ENCODE data around the gene DNASE1. TPM values are rescaled to one million over a fixed set of nuclear protein-coding genes. Genes with fewer than 3 reads are reported as not detected.

Gene DNASE1
- total and polyA plus RNA-seq, 12 donors: 3.1 to 35.1 (median 10.9) TPM

DNA sequence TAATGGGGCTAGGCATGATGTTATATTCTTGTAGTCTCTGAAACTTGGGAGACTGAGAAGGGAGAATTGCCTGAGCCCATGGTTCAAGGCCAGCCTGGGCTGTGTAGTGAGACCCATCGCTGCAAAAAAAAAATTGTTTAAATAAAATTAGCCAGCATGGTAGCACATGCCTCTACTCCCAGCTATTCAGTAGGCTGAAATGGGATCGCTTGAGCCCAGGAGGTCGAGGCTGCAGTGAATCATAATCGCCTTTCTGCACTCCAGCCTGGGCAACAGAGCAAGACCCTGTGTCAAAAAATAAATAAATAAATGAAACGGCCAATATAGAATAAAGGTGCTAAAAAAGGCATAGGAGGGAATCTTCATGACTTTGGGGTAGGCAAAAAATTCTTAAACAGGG, 29.2 kb upstream of the DNASE1 start:
- TF ChIP-seq, protein P1, sequence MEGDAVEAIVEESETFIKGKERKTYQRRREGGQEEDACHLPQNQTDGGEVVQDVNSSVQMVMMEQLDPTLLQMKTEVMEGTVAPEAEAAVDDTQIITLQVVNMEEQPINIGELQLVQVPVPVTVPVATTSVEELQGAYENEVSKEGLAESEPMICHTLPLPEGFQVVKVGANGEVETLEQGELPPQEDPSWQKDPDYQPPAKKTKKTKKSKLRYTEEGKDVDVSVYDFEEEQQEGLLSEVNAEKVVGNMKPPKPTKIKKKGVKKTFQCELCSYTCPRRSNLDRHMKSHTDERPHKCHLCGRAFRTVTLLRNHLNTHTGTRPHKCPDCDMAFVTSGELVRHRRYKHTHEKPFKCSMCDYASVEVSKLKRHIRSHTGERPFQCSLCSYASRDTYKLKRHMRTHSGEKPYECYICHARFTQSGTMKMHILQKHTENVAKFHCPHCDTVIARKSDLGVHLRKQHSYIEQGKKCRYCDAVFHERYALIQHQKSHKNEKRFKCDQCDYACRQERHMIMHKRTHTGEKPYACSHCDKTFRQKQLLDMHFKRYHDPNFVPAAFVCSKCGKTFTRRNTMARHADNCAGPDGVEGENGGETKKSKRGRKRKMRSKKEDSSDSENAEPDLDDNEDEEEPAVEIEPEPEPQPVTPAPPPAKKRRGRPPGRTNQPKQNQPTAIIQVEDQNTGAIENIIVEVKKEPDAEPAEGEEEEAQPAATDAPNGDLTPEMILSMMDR (IDR thresholded peaks at IDR 0.05): no peak
- no peak for TF ChIP-seq POLR2A (IDR thresholded peaks at IDR 0.05)
- no peak for DNase-seq
- 89 to 91% (median 89%) methylated on average over 5 of the region's 5 CpGs for WGBS, 4 donors
- H3K27me3 ChIP-seq: no peaks in the 10 kb centered on the region
- H3K4me3 ChIP-seq: no peak overlapping the region
- peaks cover 6 to 8% of the 10 kb centered on the region in 2 donors for H3K4me1 ChIP-seq (replicated peaks in 1 of 2)
- no peak overlapping the region for H3K27ac ChIP-seq
- H3K36me3 ChIP-seq (replicated peaks in 1 of 2): no peaks in the 10 kb centered on the region
- intact Hi-C loops (cut with DNase I): no loop called here
- H3K9me3 ChIP-seq (replicated peaks in 1 of 3): no peaks in the 10 kb centered on the region

DNA sequence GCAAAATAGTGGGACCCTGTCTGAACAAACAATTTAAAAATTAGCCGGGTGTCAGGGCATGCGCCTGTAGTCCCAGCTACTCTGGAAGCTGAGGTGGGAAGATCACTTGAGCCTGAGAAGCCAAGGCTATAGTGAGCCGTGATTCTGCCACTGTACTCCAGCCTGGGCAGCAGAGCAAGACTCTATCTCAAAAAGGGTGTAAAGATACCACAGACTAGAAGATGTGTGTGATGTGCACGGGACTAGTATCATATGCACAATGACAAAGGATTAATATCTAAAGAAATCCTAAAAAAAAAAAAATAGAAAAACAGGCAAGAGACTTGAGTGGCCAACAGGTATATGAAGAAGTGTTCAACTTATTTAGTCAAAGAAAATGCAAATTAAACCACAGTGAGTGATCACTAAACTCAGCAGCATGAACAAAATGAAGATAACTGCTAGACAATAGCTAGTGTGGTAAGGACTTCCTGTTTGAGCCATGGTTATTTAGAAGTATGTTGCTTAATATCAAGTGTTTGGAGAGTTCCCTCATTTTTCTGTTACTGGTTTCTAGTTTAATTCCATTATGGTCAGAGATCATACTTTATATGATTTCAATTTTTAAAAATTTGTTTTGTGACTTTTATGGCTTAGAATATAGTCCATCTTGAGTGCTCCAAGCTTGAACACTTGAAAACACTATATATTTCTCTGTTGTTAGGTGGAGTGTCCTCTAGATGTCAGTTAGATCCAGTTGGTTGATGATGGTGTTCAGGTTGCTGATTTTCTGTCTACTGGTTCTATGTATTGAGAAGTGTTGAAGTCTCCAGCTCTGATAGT, 28.4 kb upstream of the DNASE1 start:
- H3K36me3 ChIP-seq (replicated peaks in 1 of 2): no peaks in the 10 kb centered on the region
- H3K27me3 ChIP-seq: no peaks in the 10 kb centered on the region
- peak in 1 of 7 donors; percentile 43 for DNase-seq
- H3K4me1 ChIP-seq (replicated peaks in 1 of 2): peaks cover 6 to 8% of the 10 kb centered on the region in 2 donors
- intact Hi-C loops (cut with DNase I): no loop called here
- H3K9me3 ChIP-seq (replicated peaks in 1 of 3): no peaks in the 10 kb centered on the region
- no peak overlapping the region for H3K4me3 ChIP-seq
- TF ChIP-seq, protein P1 (IDR thresholded peaks at IDR 0.05): no peak
- TF ChIP-seq POLR2A (IDR thresholded peaks at IDR 0.05): no peak
- H3K27ac ChIP-seq: no peak overlapping the region
- WGBS, 4 donors: 86 to 89% (median 86%) methylated on average over 4 of the region's 4 CpGs

DNA sequence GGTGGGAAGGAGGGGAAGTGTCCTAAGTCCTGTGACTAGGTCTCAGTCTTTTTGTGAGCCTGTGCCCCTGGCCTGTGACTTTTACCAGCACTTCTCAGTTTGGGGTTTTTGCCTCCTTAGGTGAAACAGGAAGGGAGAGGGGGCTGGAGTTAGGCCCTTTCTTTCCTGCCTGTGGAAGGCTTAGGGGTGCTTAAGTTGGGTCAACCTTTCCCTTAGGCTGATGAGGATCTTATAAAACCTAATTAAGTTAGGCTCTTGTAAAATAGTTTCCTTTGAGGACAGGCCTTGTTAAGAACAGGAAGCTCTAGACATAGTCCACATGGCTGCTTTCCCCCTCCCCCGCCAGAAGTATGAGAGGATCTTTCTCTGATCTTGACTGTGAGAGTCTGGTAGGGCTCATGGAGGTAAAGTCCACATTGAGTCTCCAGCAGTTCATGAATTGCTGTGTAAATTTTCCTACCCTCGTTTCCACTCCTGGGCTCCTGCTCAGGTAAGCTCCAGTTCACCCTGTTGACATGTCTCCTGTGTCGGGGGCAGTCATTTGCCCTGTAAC, 17.0 kb upstream of the DNASE1 start:
- DNase-seq: peak in 1 of 7 donors; percentile 46
- no peak for TF ChIP-seq POLR2A (IDR thresholded peaks at IDR 0.05)
- TF ChIP-seq, protein P1 (IDR thresholded peaks at IDR 0.05): no peak
- Histone ChIP-seq H3K27ac (no peak overlapping the region), H3K27me3 (no peaks in the 10 kb centered on the region), H3K36me3 (replicated peaks in 1 of 2) (no peaks in the 10 kb centered on the region), H3K9me3 (replicated peaks in 1 of 3) (no peaks in the 10 kb centered on the region), H3K4me3 (no peak overlapping the region), H3K4me1 (replicated peaks in 1 of 2) (peaks cover 0 to 2% of the 10 kb centered on the region in 2 donors)
- 77 to 87% (median 83%) methylated on average over 3 of the region's 3 CpGs for WGBS, 4 donors
- intact Hi-C loops (cut with DNase I): no loop called here

DNA sequence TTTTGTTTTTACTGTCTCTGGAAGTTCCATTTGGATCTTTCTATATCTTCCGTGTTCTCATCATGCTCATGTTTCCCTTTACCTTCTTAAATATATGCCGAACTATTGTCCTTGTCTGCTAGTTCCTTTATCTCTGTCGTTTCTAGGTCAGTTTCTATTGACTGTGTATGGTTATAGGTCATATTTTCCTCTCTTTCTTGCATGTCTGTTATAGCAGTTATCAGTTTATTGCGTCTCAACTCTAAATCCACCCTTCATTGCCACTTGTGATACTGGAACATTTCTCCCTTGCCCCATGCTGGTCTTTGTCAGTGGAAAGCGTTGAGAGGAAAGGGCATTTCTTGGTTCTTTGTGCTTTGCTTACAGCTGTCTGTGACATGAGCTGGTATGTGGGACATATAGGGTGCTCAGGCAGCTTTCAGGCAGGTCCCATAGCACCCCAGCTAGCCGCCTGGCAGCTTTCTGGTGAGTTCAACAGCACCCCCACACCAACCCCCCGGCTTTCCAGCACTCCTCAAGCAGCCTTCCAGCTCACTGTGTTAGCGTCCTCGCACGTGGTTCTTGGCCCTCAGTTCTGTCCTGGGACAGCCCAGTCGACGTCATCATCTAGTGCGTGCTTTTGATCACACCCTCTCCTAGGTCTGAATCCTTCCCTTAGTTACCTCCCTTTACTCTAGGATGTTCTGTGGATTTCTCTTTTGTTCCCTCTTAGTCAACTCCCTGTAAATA, 15.4 kb upstream of the DNASE1 start:
- TF ChIP-seq, protein P1 (IDR thresholded peaks at IDR 0.05): no peak
- H3K27me3 ChIP-seq: no peaks in the 10 kb centered on the region
- no peaks in the 10 kb centered on the region for H3K36me3 ChIP-seq (replicated peaks in 1 of 2)
- H3K9me3 ChIP-seq (replicated peaks in 1 of 3): no peaks in the 10 kb centered on the region
- intact Hi-C loops (cut with DNase I): no loop called here
- DNase-seq: peak in 1 of 7 donors; percentile 30
- H3K4me3 ChIP-seq: no peak overlapping the region
- peaks cover 0 to 7% of the 10 kb centered on the region in 2 donors for H3K4me1 ChIP-seq (replicated peaks in 1 of 2)
- no peak overlapping the region for H3K27ac ChIP-seq
- 92 to 96% (median 94%) methylated on average over 13 of the region's 13 CpGs for WGBS, 4 donors

Measured in adrenal gland (tissue), 12 donors.